CD8-positive, alpha-beta memory T cell (primary cell): Measurements from ENCODE around the gene MYH10. TPM values are rescaled to one million over a fixed set of nuclear protein-coding genes. Genes with fewer than 3 reads are reported as not detected.
A peak's percentile ranks its signal among the peaks of the same experiment; 100 is the strongest.

Source experiments
- CTCF ChIA-PET: fragments of 350-600 bp; sonication (Branson Sonifier 250); formaldehyde crosslinking; loops from one replicate; lab custom pipeline; 2021; ENCODE audit warnings: antibody characterized with exemption; lab: Charles Lee
- POLR2A ChIA-PET: fragments of 350-600 bp; sonication (Branson Sonifier 250); formaldehyde crosslinking; loops from one replicate; lab custom pipeline; 2021; ENCODE audit warnings: antibody characterized with exemption; lab: Charles Lee
- DNase-seq, 5 donors: peaks; one replicate each; pipeline versions ENCODE4 v3.0.0 to v3.0.0-alpha.2; 2020 to 2022; ENCODE audit warnings: mixed read lengths in 1 of 5
- H3K27ac ChIP-seq: one replicate; pipeline ENCODE4 v1.7.0; 2013; ENCODE audit warnings: low read depth, mild to moderate bottlenecking, low read length, moderate library complexity
- H3K27me3 ChIP-seq: 2 replicates; pipeline ENCODE4 v1.7.0; 2013; ENCODE audit warnings: low read length, mild to moderate bottlenecking; ENCODE audit not compliant: insufficient read depth, poor library complexity, severe bottlenecking
- H3K36me3 ChIP-seq: 2 replicates; pipeline ENCODE4 v1.7.0; 2013; ENCODE audit warnings: mild to moderate bottlenecking, low read length, moderate library complexity; ENCODE audit not compliant: insufficient read depth
- H3K4me1 ChIP-seq: 2 replicates; pipeline ENCODE4 v1.7.0; 2013; ENCODE audit warnings: mild to moderate bottlenecking, low read length, moderate library complexity; ENCODE audit not compliant: insufficient read depth
- H3K4me3 ChIP-seq: 2 replicates; pipeline ENCODE4 v1.7.0; 2013; ENCODE audit warnings: mild to moderate bottlenecking, low read length
- H3K9me3 ChIP-seq: 2 replicates; pipeline ENCODE4 v1.7.0; 2013; ENCODE audit warnings: mild to moderate bottlenecking, low read length
- H3K27ac Mint-ChIP-seq, 8 donors: one replicate each; pipeline ENCODE4 v1.8.0; 2020 to 2021; ENCODE audit warnings: mixed read lengths in 8 of 8, mild to moderate bottlenecking in 6 of 8, inconsistent platforms in 3 of 8, moderate library complexity in 3 of 8
- H3K27me3 Mint-ChIP-seq, 2 donors: one replicate each; pipeline ENCODE4 v1.8.0; 2020 to 2021; ENCODE audit warnings: mixed read lengths in 2 of 2, mild to moderate bottlenecking in 1 of 2, moderate library complexity in 1 of 2
- H3K36me3 Mint-ChIP-seq, 3 donors: one replicate each; pipeline ENCODE4 v1.8.0; 2020 to 2021; ENCODE audit warnings: mixed read lengths in 3 of 3, inconsistent platforms in 1 of 3, mild to moderate bottlenecking in 1 of 3
- H3K4me1 Mint-ChIP-seq, 3 donors: one replicate each; pipeline ENCODE4 v1.8.0; 2020 to 2021; ENCODE audit warnings: mixed read lengths in 3 of 3, inconsistent platforms in 1 of 3, mild to moderate bottlenecking in 1 of 3
- H3K4me3 Mint-ChIP-seq, 7 donors: one replicate each; pipeline ENCODE4 v1.8.0; 2020 to 2021; ENCODE audit warnings: mixed read lengths in 7 of 7, mild to moderate bottlenecking in 6 of 7, moderate library complexity in 4 of 7, inconsistent platforms in 2 of 7
- H3K9me3 Mint-ChIP-seq, 5 donors: one replicate each; pipeline ENCODE4 v1.8.0; 2020 to 2022; ENCODE audit warnings: mixed read lengths in 5 of 5, mild to moderate bottlenecking in 3 of 5, moderate library complexity in 2 of 5, inconsistent platforms in 1 of 5
- polyA plus RNA-seq: library from polyadenylated mRNA; unstranded; fragments of 300-500 nt; fragmentation: Illumina TruSeq; gene quantifications from one replicate; pipeline ENCODE4 v1.2.3, GENCODE V29; 2021
- total RNA-seq, 2 experiments: library from RNA; stranded (reverse); gene quantifications; one replicate each; pipeline ENCODE4 v1.2.3, GENCODE V29; 2021

Gene MYH10
- total and polyA plus RNA-seq, 3 experiments from 2014 or later: 2.4 to 7.5 (median 6.7) TPM

DNA sequence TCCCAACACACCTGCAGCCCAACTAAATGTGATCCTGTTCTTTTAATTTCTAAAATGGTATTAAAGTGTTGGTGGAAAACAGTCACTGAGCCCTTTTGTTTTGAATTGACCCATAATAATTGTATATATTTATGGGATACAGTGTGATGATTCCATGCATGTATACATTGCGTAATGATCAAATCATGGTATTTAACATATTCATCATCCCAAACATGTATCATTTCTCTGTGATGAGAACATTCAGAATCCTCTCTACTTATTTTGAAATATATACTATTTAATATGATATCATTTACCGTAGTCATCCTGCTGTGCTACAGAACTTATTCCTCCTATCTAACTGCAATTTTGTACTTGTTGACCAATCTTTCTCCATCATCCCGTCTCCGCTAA lies 14.0 kb upstream of the MYH10 start:
- Mint-ChIP-seq H3K9me3 (peaks cover 0 to 5% (median 4%) of the 10 kb centered on the region in 5 donors), H3K4me3 (no peak overlapping the region), H3K27me3 (peaks cover 16 to 47% of the 10 kb centered on the region in 2 donors), H3K4me1 (no peaks in the 10 kb centered on the region), H3K27ac (no peak overlapping the region), H3K36me3 (no peaks in the 10 kb centered on the region)
- ChIA-PET POLR2A (no interaction called here), CTCF (no interaction called here)
- H3K27me3 ChIP-seq: peaks cover 2% of the 10 kb centered on the region
- H3K27ac ChIP-seq: no peak overlapping the region
- no peaks in the 10 kb centered on the region for H3K36me3 ChIP-seq
- DNase-seq: no peak
- H3K9me3 ChIP-seq: no peaks in the 10 kb centered on the region
- H3K4me3 ChIP-seq: no peak overlapping the region
- H3K4me1 ChIP-seq: no peaks in the 10 kb centered on the region

DNA sequence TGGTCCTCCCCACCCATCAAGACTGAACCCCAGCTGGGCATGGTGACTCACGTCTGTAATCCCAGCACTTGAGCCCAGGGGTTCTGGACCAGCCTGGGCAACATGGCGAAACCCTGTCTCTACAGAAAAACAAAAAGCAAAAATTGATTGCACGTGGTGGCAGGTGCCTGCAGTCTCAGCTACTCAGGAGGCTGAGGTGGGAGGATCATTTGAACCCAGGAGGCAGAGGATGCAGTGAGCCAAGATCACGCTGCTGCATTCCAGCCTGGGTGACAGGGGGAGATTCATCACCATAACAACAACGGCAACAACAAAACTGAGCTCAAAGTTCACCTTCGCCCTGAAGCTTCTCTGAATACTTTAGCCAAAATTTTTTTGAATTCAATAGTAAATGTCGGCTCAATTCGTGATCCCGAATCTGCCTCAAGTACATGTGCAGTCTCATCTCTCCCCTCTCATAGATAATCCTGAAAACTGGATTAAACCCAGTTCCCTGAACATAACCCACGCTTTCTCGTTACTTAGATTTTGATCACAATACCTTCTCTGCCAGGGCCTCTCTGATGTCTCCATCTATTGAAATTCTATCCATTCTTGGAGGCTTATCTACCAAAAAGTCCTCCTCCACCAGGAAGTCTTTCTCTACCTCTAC lies 13.5 kb upstream of the MYH10 start:
- H3K4me1 Mint-ChIP-seq: no peaks in the 10 kb centered on the region
- Histone ChIP-seq H3K4me1 (no peaks in the 10 kb centered on the region), H3K27me3 (peaks cover 5% of the 10 kb centered on the region), H3K4me3 (no peak overlapping the region), H3K27ac (no peak overlapping the region), H3K36me3 (no peaks in the 10 kb centered on the region), H3K9me3 (no peaks in the 10 kb centered on the region)
- POLR2A ChIA-PET: no interaction called here
- peaks cover 16 to 43% of the 10 kb centered on the region in 2 donors for H3K27me3 Mint-ChIP-seq
- no peak overlapping the region for H3K4me3 Mint-ChIP-seq
- H3K9me3 Mint-ChIP-seq: peaks cover 0 to 5% (median 4%) of the 10 kb centered on the region in 5 donors
- H3K36me3 Mint-ChIP-seq: no peaks in the 10 kb centered on the region
- CTCF ChIA-PET: no interaction called here
- no peak overlapping the region for H3K27ac Mint-ChIP-seq
- no peak for DNase-seq

DNA sequence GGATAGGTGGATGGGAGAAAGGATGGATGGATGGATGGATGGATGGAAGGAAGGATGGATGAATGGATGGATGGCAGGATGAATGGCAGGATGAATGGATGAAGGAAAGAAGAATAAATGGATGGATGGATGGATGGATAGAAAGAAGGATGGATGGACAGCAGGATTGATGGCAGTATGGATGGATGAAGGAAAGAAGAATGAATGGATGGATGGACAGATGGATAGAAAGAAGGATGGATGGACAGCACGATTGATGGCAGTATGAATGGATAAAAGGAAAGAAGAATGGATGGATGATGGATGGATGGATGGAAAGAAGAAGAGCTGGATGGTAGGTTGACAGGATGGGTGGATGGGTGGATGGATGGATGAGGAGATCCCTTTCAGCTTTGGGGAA lies 9.2 kb upstream of the MYH10 start:
- no peaks in the 10 kb centered on the region for H3K36me3 Mint-ChIP-seq
- no peak overlapping the region for H3K27ac Mint-ChIP-seq
- ChIA-PET POLR2A (no interaction called here), CTCF (no interaction called here)
- peaks cover 10 to 35% of the 10 kb centered on the region in 2 donors for H3K27me3 Mint-ChIP-seq
- peaks cover 5% of the 10 kb centered on the region for H3K27me3 ChIP-seq
- H3K4me3 ChIP-seq: no peak overlapping the region
- H3K4me3 Mint-ChIP-seq: no peak overlapping the region
- no peak for DNase-seq
- no peak overlapping the region for H3K27ac ChIP-seq
- no peaks in the 10 kb centered on the region for H3K4me1 ChIP-seq
- H3K9me3 ChIP-seq: no peaks in the 10 kb centered on the region
- peaks cover 0 to 5% (median 4%) of the 10 kb centered on the region in 5 donors for H3K9me3 Mint-ChIP-seq
- H3K36me3 ChIP-seq: no peaks in the 10 kb centered on the region
- no peaks in the 10 kb centered on the region for H3K4me1 Mint-ChIP-seq

DNA sequence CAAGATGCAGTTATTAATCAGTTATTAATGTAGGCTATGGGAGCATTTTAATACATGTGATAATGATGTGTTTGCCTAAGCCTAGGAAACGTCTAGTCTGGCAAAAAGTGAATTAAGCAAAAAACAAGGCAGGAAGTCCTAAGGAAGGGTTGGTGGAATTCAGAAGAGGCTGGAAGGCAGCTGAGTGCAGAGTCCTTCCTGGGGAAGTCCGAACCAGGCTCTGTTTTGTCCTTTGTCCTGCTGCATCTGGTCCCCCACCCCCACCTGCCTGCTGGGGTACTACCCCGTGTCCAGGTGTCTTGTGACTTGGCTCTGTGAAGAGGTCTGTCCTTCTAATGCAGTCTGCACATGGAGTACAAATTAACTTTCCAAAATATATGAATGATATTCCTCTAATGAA lies 1.5 kb upstream of the MYH10 start:
- Histone ChIP-seq H3K4me3 (no peak overlapping the region), H3K9me3 (no peaks in the 10 kb centered on the region), H3K27me3 (peaks cover 10% of the 10 kb centered on the region), H3K4me1 (peaks cover 3% of the 10 kb centered on the region), H3K27ac (no peak overlapping the region), H3K36me3 (no peaks in the 10 kb centered on the region)
- CTCF ChIA-PET: no interaction called here
- H3K4me1 Mint-ChIP-seq: peaks cover 9 to 21% (median 14%) of the 10 kb centered on the region in 3 donors
- peaks cover 53 to 78% of the 10 kb centered on the region in 2 donors for H3K27me3 Mint-ChIP-seq
- POLR2A ChIA-PET: no interaction called here
- H3K4me3 Mint-ChIP-seq: peak overlapping the region in 6 of 7 donors; percentile 35 to 83 (median 50)
- DNase-seq: no peak
- H3K9me3 Mint-ChIP-seq: no peaks in the 10 kb centered on the region
- H3K27ac Mint-ChIP-seq: no peak overlapping the region
- H3K36me3 Mint-ChIP-seq: peaks cover 0 to 3% (median 0%) of the 10 kb centered on the region in 3 donors

DNA sequence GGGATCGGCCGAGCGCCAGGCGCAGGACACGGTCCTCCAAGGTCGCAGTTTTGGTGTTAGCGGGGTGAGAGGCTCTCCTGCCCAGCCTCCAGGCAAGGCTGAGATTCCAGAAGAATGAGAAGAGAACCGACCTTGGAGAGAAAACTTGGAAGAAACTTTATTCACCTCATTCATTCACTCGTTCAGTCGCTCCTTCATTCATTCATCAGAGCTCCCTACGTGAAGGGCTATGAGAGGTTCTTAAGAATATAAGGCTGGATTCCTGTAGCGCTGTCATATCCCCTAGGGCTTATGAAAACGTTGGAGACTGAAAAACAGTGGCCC lies 991 bp upstream of the MYH10 start:
- Histone ChIP-seq H3K4me3 (peak overlapping the region; percentile 52), H3K4me1 (peaks cover 3% of the 10 kb centered on the region), H3K9me3 (no peaks in the 10 kb centered on the region), H3K27me3 (peaks cover 10% of the 10 kb centered on the region), H3K27ac (no peak overlapping the region), H3K36me3 (no peaks in the 10 kb centered on the region)
- DNase-seq: no peak
- Mint-ChIP-seq H3K27me3 (peaks cover 49 to 72% of the 10 kb centered on the region in 2 donors), H3K4me3 (peak overlapping the region; percentile 53 to 94 (median 80)), H3K9me3 (no peaks in the 10 kb centered on the region), H3K36me3 (peaks cover 0 to 3% (median 0%) of the 10 kb centered on the region in 3 donors), H3K4me1 (peaks cover 9 to 21% (median 14%) of the 10 kb centered on the region in 3 donors), H3K27ac (peak overlapping the region in 1 of 8 donors; percentile 51)
- CTCF ChIA-PET: no interaction called here
- POLR2A ChIA-PET: no interaction called here

DNA sequence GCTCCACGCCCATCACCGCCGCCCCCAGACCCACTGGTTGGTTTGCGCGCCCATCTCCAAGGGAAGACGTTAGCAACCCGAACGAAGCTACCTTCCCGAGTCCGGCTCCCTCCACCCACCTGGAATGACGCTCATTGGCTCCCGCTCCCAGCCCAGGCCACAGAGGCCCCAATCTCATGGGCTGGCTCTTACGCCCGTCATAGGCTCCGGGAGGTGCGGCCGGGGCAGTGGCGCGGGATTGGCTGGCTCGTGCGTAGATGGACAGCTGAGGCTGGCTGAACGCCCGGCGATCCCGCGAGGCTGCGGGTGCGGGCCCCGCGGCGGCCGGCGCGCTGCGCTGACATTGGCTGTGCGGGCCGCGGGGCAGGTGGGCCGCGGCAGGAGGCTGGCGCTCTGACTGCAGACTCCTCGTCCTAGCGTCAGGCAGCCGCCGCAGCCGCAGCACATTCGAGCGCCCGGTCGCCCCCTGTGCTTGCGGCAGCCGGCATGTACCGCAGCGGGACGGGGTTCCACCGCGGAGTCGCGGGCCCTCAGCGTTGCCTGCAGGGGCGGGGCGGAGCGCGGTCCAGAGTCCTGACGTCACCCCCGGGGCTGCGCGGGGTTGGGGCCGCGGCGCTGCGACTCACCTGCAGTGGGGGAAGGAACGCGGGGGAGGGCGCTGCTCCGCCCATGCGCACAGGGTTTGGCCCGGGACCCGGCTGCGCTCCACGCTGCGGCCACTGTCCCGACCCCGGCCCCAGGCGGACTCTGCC lies 453 bp upstream of the MYH10 start:
- Mint-ChIP-seq H3K27me3 (peaks cover 47 to 70% of the 10 kb centered on the region in 2 donors), H3K4me3 (peak overlapping the region; percentile 86 to 98 (median 97)), H3K4me1 (peaks cover 9 to 21% (median 14%) of the 10 kb centered on the region in 3 donors), H3K27ac (peak overlapping the region in 5 of 8 donors; percentile 67 to 92 (median 90)), H3K36me3 (peaks cover 0 to 3% (median 0%) of the 10 kb centered on the region in 3 donors), H3K9me3 (no peaks in the 10 kb centered on the region)
- H3K27ac ChIP-seq: peak overlapping the region; percentile 16
- ChIA-PET POLR2A (no interaction called here), CTCF (interaction anchor here (1.4 kb wide), 1 partner anchor 367 kb away, joined by 3 read pairs; no protein-coding TSS in a partner anchor)
- DNase-seq: peak; percentile 53 to 83 (median 76)
- H3K9me3 ChIP-seq: no peaks in the 10 kb centered on the region
- peak overlapping the region; percentile 52 for H3K4me3 ChIP-seq
- peaks cover 3% of the 10 kb centered on the region for H3K4me1 ChIP-seq
- no peaks in the 10 kb centered on the region for H3K36me3 ChIP-seq
- peaks cover 10% of the 10 kb centered on the region for H3K27me3 ChIP-seq

DNA sequence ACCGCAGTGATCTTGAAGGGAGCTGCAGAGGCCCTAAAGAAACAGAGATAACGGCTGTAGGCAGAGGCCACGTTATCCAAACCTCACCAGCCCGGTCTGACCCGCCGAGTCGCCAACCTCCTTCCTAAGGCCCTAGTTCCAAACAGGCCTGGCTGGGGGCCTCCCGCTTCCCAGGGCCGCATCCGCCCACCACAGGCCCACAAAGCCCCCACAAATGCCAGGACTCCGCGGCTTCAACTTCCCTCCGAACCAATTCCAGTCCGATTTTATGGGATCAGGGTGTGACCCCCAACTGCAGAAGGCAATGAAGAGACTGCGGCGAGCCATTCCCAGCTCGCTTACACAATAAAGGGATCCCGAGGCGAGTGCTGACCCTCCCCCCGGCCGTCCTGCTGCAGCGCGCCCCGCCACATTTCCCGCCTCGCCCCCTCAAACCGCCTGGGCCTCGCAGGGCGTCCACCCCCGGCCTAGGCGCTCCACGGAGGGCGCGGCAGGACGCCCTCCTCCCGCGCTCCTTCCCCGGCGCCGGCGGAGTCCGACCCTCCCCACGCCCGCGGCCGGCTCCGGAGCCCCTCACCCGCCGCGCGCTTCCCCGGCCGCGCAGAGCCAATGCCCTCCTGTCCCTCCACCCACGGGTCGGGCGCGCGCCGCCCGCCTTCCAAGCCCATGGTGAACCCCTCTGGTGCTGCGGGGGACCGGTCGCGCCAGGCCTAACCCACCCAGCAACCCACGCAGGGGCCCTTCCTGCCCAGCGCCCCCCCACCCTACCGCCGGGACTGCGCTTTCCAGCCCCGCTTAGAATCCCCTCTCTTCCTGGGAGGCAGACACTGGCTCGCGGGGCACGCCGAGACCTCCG lies 926 bp downstream of the MYH10 start:
- peaks cover 45 to 63% of the 10 kb centered on the region in 2 donors for H3K27me3 Mint-ChIP-seq
- peak overlapping the region in 1 of 8 donors; percentile 61 for H3K27ac Mint-ChIP-seq

More for the DNA sequence above, 926 bp downstream of the MYH10 start:
- Mint-ChIP-seq H3K9me3 (no peaks in the 10 kb centered on the region), H3K36me3 (peaks cover 0 to 3% (median 0%) of the 10 kb centered on the region in 3 donors), H3K4me1 (peaks cover 9 to 21% (median 14%) of the 10 kb centered on the region in 3 donors), H3K4me3 (peak overlapping the region; percentile 86 to 98 (median 97))
- ChIA-PET POLR2A (no interaction called here), CTCF (interaction anchor here (1.4 kb wide), 1 partner anchor 368 kb away, joined by 3 read pairs; no protein-coding TSS in a partner anchor)
- peak in 3 of 5 donors; percentile 6 to 46 (median 6) for DNase-seq
- Histone ChIP-seq H3K4me3 (peak overlapping the region; percentile 52), H3K4me1 (peaks cover 3% of the 10 kb centered on the region), H3K9me3 (no peaks in the 10 kb centered on the region), H3K27me3 (peaks cover 10% of the 10 kb centered on the region), H3K36me3 (no peaks in the 10 kb centered on the region), H3K27ac (peak overlapping the region; percentile 24)
